Measurements from ENCODE around the gene ITGB1.

DNA sequence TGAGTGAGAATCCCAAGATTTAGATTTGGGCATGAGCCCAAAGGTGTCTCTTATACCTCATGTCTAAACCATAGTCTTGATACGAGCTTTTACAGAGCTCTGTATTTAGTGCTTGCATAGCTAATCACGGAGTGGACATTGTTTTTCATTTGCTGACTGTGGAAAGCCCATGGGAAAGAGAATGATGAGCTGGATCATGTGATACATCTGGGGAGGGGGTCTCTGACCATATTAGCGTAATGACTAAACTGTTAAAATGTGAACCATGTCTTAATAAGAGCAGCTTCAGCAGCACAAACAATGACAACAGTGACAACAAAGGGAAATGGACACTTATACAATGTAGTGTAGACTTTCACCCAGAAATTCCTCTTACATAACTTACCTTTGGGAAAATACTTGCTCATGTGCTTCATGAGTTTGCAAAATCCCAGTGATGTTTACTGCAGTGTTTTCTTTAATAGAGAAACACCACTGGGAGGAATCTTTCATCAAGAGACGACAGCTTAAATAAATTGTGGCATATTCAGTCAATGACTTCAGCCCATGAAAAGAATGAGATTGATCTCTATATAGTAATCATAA is 44.0 kb upstream of the ITGB1 start:
- TF ChIP-seq, protein P1, sequence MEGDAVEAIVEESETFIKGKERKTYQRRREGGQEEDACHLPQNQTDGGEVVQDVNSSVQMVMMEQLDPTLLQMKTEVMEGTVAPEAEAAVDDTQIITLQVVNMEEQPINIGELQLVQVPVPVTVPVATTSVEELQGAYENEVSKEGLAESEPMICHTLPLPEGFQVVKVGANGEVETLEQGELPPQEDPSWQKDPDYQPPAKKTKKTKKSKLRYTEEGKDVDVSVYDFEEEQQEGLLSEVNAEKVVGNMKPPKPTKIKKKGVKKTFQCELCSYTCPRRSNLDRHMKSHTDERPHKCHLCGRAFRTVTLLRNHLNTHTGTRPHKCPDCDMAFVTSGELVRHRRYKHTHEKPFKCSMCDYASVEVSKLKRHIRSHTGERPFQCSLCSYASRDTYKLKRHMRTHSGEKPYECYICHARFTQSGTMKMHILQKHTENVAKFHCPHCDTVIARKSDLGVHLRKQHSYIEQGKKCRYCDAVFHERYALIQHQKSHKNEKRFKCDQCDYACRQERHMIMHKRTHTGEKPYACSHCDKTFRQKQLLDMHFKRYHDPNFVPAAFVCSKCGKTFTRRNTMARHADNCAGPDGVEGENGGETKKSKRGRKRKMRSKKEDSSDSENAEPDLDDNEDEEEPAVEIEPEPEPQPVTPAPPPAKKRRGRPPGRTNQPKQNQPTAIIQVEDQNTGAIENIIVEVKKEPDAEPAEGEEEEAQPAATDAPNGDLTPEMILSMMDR (IDR thresholded peaks at IDR 0.05): no peak
- TF ChIP-seq POLR2A (IDR thresholded peaks at IDR 0.05): no peak
- TF ChIP-seq POLR2AphosphoS5 (IDR thresholded peaks at IDR 0.05): no peak

All from suprapubic skin (tissue), 4 donors.